ENCODE data around the gene LRRN2. TPM values are rescaled to one million over a fixed set of nuclear protein-coding genes. Genes with fewer than 3 reads are reported as not detected.

Gene LRRN2
- total and polyA plus RNA-seq, 9 of the 15 experiments (the other 6 are each of a cell fraction or from before 2014, with no cell fraction given): 0.05 TPM; not detected in 8

DNA sequence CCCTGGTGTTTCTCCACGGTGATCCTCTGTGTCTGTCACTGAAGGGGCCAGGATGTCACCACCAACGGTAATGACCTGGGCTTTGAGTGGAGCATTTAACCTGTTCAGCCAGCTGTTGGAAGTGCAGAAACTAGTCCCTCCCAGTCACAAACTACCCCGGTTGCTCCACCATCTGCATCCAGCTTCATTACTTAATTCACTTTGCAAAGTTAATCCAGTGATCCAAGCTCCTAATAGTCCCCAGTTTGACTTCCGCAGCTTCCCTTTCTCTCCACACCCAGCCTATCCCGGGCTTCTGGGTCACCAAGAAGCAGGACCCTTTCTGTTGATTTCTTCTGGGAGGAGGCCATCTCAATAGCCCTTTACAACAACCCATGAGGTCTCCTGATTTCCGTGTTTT is 105.9 kb downstream of the LRRN2 start:
- TF ChIP-seq, protein P1, sequence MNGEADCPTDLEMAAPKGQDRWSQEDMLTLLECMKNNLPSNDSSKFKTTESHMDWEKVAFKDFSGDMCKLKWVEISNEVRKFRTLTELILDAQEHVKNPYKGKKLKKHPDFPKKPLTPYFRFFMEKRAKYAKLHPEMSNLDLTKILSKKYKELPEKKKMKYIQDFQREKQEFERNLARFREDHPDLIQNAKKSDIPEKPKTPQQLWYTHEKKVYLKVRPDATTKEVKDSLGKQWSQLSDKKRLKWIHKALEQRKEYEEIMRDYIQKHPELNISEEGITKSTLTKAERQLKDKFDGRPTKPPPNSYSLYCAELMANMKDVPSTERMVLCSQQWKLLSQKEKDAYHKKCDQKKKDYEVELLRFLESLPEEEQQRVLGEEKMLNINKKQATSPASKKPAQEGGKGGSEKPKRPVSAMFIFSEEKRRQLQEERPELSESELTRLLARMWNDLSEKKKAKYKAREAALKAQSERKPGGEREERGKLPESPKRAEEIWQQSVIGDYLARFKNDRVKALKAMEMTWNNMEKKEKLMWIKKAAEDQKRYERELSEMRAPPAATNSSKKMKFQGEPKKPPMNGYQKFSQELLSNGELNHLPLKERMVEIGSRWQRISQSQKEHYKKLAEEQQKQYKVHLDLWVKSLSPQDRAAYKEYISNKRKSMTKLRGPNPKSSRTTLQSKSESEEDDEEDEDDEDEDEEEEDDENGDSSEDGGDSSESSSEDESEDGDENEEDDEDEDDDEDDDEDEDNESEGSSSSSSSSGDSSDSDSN (IDR thresholded peaks at IDR 0.05; ENCODE audit: borderline replicate concordance in 1 of 2, low read depth in 2 of 2, low read length in 2 of 2): 0 out of 4 replicates have a peak, but pooled peaks of 1 of the 2 experiments have one; percentile 3
- no peak for TF ChIP-seq XRCC5 (IDR thresholded peaks at IDR 0.05; ENCODE audit: low read depth, low read length)
- ATAC-seq: no peak
- intact Hi-C loops (cut with micrococcal nuclease) (no loop called here), in situ Hi-C loops (cut with MboI) (no loop called here)
- H3K4me2 ChIP-seq (ENCODE audit: insufficient read depth, low read length): no peak overlapping the region
- H3K36me3 ChIP-seq (ENCODE audit: control insufficient read depth, insufficient read depth, low read length): no peaks in the 10 kb centered on the region
- no peaks in the 10 kb centered on the region for H3K9me3 ChIP-seq (replicated peaks; ENCODE audit: control insufficient read depth, insufficient read depth, low read depth, low read length)
- H3K4me1 ChIP-seq (replicated peaks in 1 of 2; ENCODE audit: control insufficient read depth in 2 of 2, insufficient read depth in 2 of 2, low read length in 2 of 2): 0 out of 5 replicates have a peak, but pooled peaks cover 3% of the 10 kb centered on the region in 2 experiments
- H3K4me3 ChIP-seq: no peak overlapping the region
- DNase-seq (ENCODE audit: extremely low read depth in 1 of 4, low spot score in 3 of 4): no peak
- BruUV-seq (replicated peaks): no TSS peak
- H3K9ac ChIP-seq (ENCODE audit: insufficient read depth in 1 of 2, low read depth in 2 of 2, low read length in 2 of 2): no peak overlapping the region
- peaks cover 5 to 16% of the 10 kb centered on the region in 2 experiments; a peak in 3 of 5 replicates for H3K27me3 ChIP-seq (ENCODE audit: control insufficient read depth in 2 of 2, insufficient read depth in 2 of 2, low read length in 2 of 2)
- H3K27ac ChIP-seq (ENCODE audit: extremely low read depth, low read depth, low read length): no peak overlapping the region
- CTCF ChIA-PET (ENCODE audit: low intra/inter-chr PET ratio): interaction anchor here (0.9 to 1.1 kb wide), 2 partner anchors 227 to 228 kb away, joined by 4 read pairs; no protein-coding TSS in a partner anchor
- H4K20me1 ChIP-seq (replicated peaks; ENCODE audit: control insufficient read depth, insufficient read depth, low read length): 0 out of 2 replicates have a peak, but pooled peaks cover 4% of the 10 kb centered on the region
- H3K79me2 ChIP-seq (ENCODE audit: control insufficient read depth, insufficient read depth, low read length): no peaks in the 10 kb centered on the region
- 27% methylated on average over 6 of the region's 6 CpGs for WGBS (ENCODE audit: insufficient coverage, low coverage, missing lambda C conversion rate)
- POLR2A ChIA-PET: interaction anchor here (0.6 to 1.0 kb wide), 5 partner anchors 9 to 223 kb away, joined by 3 to 4 read pairs (median 3); no protein-coding TSS in a partner anchor
- no peak for FAIRE-seq
- no peaks in the 10 kb centered on the region for H3K9me1 ChIP-seq (ENCODE audit: control insufficient read depth, insufficient read depth, low read length)
- no peak overlapping the region for H2AFZ ChIP-seq (ENCODE audit: low read depth, low read length)

Measured in K562 (cell line).